Muscle layer of colon (tissue), 2 donors: ENCODE results near the gene FYTTD1.
A peak's percentile ranks its signal among the peaks of the same experiment; 100 is the strongest.

Experiments used
- H3K27ac ChIP-seq: one replicate; pipeline ENCODE4 v1.7.0; 2013; ENCODE audit warnings: low read depth, mild to moderate bottlenecking, low read length, moderate library complexity
- H3K27me3 ChIP-seq, 2 donors: one replicate each; pipeline ENCODE4 v1.7.0; 2013; ENCODE audit warnings: low read length in 2 of 2, mild to moderate bottlenecking in 2 of 2; ENCODE audit not compliant: insufficient read depth in 2 of 2, control insufficient read depth in 1 of 2
- H3K36me3 ChIP-seq: one replicate; pipeline ENCODE4 v1.7.0; 2013; ENCODE audit warnings: mild to moderate bottlenecking, low read length; ENCODE audit not compliant: insufficient read depth
- H3K4me1 ChIP-seq: one replicate; pipeline ENCODE4 v1.7.0; 2013; ENCODE audit warnings: mild to moderate bottlenecking, low read length; ENCODE audit not compliant: insufficient read depth
- H3K4me3 ChIP-seq, 2 donors: one replicate each; pipeline ENCODE4 v1.7.0; 2013; ENCODE audit warnings: low read length in 2 of 2, low read depth in 1 of 2, mild to moderate bottlenecking in 1 of 2, moderate library complexity in 1 of 2
- H3K9ac ChIP-seq: one replicate; pipeline ENCODE4 v1.7.0; 2013; ENCODE audit warnings: low read length
- H3K9me3 ChIP-seq: one replicate; pipeline ENCODE4 v1.7.0; 2013; ENCODE audit warnings: mild to moderate bottlenecking, low read length
- donor health status: abdominal sarcoma.
- donor health status: Adenocarcinoma of cecum.

The FYTTD1 gene

DNA sequence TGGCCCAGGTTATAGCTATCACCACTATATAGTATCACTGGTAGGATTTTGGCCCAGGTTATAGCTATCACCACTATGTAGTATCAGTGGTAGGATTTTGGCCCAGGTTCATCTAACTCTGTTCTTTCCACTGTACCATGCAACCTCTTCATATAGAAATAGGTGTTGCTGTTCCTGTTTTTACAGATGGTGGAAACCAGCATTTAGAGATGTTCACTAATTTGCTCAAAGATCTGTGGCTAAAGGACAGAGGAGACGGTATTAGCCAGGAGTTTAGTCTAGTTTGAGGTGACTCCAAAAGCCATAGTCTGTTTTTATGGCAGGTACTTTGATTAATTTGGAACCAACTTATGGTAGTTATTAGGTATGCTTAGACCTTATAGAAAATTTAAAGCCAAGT is 44.4 kb downstream of the FYTTD1 start:
- Histone ChIP-seq H3K9me3 (no peaks in the 10 kb centered on the region), H3K9ac (no peak overlapping the region), H3K4me3 (no peak overlapping the region), H3K27ac (no peak overlapping the region), H3K27me3 (no peaks in the 10 kb centered on the region), H3K4me1 (peaks cover 27% of the 10 kb centered on the region), H3K36me3 (no peaks in the 10 kb centered on the region)

DNA sequence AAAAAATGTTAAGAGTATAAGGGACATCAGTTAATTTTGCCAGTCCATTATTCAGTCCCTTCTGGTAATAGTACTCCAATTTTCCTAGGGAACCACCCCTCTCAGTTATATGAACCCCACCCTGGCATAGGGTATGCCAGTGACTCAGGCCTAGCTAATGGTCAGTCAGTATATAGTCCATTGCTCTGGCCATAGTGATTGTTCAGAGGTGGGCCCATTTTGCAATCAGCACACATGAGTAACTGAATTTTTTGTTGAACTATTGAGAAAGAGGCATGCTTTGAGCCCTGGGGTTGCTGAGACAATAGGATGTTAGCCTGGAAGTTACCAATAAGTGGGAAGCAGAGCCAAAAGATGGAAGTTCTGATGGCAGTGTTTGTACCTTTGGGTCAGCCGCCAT is 45.5 kb downstream of the FYTTD1 start:
- H3K4me1 ChIP-seq = peaks cover 33% of the 10 kb centered on the region
- H3K36me3 ChIP-seq = no peaks in the 10 kb centered on the region
- H3K4me3 ChIP-seq = no peak overlapping the region
- no peak overlapping the region for H3K9ac ChIP-seq
- no peak overlapping the region for H3K27ac ChIP-seq
- H3K9me3 ChIP-seq = no peaks in the 10 kb centered on the region
- H3K27me3 ChIP-seq = no peaks in the 10 kb centered on the region

DNA sequence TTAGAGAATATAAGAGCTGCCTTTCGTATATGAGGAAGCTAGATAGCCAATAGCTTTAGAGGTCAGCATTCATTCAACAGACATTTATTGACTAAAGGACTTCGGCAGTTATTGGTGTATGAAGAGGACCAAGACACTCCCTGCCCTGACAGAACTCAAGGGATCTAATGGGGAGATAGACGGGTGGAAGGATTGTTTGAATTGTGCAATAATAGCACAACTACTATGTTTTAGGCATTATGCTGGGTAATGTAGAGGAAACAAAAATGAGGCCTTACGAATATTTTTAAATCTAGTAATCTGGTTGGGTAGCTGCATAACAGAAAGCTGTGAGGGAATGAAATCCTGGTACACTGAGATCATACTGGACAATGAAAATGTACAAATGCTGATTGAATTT is 46.4 kb downstream of the FYTTD1 start:
- no peak overlapping the region for H3K27ac ChIP-seq
- H3K36me3 ChIP-seq = no peaks in the 10 kb centered on the region
- H3K27me3 ChIP-seq = no peaks in the 10 kb centered on the region
- H3K9me3 ChIP-seq = no peaks in the 10 kb centered on the region
- peaks cover 39% of the 10 kb centered on the region for H3K4me1 ChIP-seq
- no peak overlapping the region for H3K4me3 ChIP-seq
- no peak overlapping the region for H3K9ac ChIP-seq

DNA sequence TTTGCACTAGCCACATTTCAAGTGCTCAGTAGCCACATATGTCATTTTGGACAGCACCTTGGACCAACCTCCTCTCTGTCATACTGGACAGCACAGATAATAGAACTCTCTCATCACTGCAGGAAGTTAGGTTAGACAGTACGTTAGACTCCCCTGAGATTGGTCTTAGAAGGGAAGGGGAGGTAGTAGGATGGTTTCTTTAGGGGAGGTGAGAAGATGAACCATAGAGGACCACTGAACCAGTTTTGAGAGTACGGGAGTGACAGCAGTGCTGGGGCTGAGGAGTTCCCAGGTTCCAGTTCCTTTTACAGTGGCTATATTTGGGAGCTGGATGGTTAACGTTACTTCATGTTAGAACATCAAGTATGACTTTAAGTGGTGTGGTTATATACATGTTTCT is 49.2 kb downstream of the FYTTD1 start:
- Histone ChIP-seq H3K9me3 (no peaks in the 10 kb centered on the region), H3K27ac (no peak overlapping the region), H3K27me3 (no peaks in the 10 kb centered on the region), H3K4me3 (no peak overlapping the region), H3K36me3 (no peaks in the 10 kb centered on the region), H3K9ac (no peak overlapping the region), H3K4me1 (peaks cover 40% of the 10 kb centered on the region)

DNA sequence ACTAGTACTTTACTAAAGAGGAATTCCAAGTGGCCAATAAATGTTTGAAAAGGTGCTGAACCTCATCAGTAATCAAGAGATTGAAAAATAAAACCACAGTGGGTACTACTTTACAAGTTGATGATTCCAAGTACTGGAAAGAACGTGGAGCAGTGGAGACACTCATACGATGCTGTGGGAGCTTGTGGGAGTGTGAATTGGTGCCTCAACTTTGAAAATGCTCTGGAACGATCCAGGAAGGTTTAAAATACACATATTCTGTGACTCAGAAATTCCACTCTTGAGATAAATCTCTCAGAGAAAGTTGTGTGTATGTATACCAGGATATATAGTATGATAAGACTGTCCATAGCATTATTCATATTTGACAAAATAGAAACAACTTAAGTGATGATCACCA is 50.7 kb downstream of the FYTTD1 start:
- H3K27ac ChIP-seq = no peak overlapping the region

DNA sequence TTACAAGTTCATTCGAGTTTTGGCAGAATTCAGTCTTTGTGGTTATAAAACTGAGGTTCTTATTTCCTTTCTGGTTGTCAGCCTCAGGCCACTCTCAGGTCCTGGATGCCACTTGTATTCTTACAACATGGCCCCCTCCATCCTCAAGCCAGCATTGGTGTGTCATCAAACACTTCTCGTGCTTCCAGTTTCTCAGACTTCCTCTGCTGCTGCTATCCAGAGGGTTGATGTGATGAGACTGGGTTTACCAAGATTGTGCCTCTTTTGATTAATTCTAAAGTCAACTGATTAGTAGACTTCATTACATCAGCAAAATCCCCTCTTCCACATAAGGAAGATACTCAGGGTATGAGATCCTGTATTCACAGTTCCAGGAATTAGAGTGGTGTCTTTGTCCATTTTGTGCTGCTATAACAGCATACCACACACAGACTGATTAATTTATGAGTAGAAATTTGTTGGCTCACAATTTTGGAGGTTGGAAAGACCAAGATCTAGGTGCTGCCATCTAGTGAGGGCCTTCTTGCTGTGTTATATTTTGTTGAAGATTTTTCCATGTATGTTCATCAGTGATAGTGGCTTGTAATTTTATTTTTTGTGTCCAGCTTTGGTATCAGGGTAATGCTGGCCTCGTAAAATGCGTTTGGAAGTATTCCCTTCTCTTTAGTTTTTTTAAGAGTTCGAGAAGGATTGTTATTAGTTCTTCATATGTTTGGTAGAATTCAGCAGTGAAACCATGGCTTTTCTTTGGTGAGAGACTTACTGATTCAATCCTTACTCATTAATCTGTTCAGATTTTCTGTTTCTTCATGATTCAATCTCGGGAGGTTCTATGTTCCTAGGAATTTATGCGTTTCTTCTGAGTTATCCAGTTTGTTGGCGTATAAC is 52.5 kb downstream of the FYTTD1 start:
- H3K36me3 ChIP-seq = no peaks in the 10 kb centered on the region
- no peak overlapping the region for H3K27ac ChIP-seq
- peaks cover 35% of the 10 kb centered on the region for H3K4me1 ChIP-seq
- no peak overlapping the region for H3K4me3 ChIP-seq
- H3K27me3 ChIP-seq = no peaks in the 10 kb centered on the region
- no peak overlapping the region for H3K9ac ChIP-seq
- H3K9me3 ChIP-seq = no peaks in the 10 kb centered on the region

More for the DNA sequence above, 50.7 kb downstream of the FYTTD1 start:
- H3K9ac ChIP-seq = no peak overlapping the region
- H3K4me1 ChIP-seq = peaks cover 35% of the 10 kb centered on the region
- H3K4me3 ChIP-seq = no peak overlapping the region
- H3K27me3 ChIP-seq = no peaks in the 10 kb centered on the region
- no peaks in the 10 kb centered on the region for H3K36me3 ChIP-seq
- no peaks in the 10 kb centered on the region for H3K9me3 ChIP-seq

DNA sequence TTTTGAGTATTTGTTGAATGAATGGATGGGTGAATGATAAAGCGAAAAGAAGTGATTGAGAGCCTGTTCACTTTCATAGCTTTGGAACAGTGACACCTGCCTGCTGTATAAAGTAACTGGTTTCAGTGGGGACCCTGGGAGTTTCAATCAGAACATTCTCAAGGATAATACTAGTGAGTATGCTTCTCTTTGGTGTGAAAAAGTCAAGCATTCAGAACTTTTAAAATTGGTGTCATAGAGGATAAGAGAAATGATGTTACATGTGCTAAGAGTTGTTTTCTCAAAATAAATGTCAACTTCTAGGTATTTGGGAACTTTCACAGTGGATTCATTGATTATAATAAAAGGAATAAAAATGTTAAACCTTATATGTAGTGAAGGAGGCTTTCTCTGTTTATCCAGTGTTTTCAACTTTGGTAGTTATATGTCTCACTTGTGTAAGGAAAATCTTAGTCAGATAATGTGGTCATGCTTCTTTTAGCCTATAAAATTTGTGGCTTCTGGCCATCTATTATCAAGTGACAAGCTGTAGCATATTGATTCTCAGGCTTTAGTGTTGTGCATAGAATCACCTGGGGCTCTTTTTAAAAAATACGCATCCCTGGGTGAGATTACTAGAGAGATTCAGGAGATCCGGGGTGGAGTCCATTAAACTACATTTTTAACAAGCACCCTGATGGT is 53.2 kb downstream of the FYTTD1 start:
- no peak overlapping the region for H3K4me3 ChIP-seq
- no peak overlapping the region for H3K27ac ChIP-seq
- peaks cover 37% of the 10 kb centered on the region for H3K4me1 ChIP-seq
- H3K27me3 ChIP-seq = no peaks in the 10 kb centered on the region
- H3K9me3 ChIP-seq = no peaks in the 10 kb centered on the region
- no peak overlapping the region for H3K9ac ChIP-seq
- no peaks in the 10 kb centered on the region for H3K36me3 ChIP-seq

DNA sequence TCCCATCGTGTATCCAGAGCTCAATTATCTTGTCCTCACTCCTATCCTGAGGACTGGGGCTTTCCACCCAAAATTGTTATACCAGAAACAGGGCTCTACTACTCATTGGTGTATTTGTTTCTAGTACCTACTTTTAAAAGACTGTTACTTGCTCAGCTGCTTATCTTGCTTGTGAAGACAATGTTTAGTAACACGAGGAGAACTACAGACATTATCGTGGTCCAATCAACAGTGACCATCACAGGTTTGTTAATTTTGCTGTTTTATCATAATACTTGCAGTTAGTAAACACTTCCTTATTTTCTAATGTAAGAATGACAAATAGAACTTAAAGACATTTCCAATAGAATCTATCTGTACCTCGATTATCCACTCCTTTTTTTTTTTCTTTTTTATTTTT is 54.8 kb downstream of the FYTTD1 start:
- peaks cover 36% of the 10 kb centered on the region for H3K4me1 ChIP-seq
- no peak overlapping the region for H3K9ac ChIP-seq

DNA sequence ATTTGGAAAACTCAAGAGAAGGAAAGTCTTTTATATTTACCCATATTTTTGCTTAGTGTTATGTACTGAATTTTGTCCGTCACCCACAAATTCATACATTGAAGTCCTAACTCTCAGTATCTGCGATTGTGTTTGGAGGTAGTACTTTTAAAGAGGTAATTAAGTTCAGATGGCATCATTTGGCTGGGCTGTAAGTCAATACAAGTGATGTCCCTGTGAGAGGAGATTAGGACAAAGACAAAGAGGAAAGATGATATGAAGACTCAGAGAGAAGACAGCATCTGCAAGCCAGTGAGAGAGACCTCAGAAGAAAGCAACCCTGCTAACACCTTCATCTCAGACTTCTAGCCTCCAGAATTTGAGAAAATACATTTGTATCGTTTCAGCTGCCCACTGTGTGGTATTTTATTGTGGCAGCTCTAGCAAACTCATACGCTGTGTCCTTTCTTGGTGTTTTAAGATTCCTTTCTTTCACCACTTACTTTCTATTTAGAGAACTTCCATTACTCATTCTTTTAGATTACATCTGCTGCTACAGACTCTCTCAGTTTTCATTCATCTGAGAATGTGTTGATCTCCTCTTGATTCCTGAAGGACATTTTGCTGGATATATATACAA is 58.4 kb downstream of the FYTTD1 start:
- H3K9me3 ChIP-seq = no peaks in the 10 kb centered on the region
- H3K27me3 ChIP-seq = no peaks in the 10 kb centered on the region
- H3K9ac ChIP-seq = no peak overlapping the region
- no peak overlapping the region for H3K4me3 ChIP-seq
- peak overlapping the region; percentile 24 for H3K27ac ChIP-seq
- H3K36me3 ChIP-seq = no peaks in the 10 kb centered on the region
- peaks cover 24% of the 10 kb centered on the region for H3K4me1 ChIP-seq

More for the DNA sequence above, 54.8 kb downstream of the FYTTD1 start:
- Histone ChIP-seq H3K36me3 (no peaks in the 10 kb centered on the region), H3K27ac (no peak overlapping the region), H3K9me3 (no peaks in the 10 kb centered on the region), H3K27me3 (no peaks in the 10 kb centered on the region), H3K4me3 (no peak overlapping the region)

DNA sequence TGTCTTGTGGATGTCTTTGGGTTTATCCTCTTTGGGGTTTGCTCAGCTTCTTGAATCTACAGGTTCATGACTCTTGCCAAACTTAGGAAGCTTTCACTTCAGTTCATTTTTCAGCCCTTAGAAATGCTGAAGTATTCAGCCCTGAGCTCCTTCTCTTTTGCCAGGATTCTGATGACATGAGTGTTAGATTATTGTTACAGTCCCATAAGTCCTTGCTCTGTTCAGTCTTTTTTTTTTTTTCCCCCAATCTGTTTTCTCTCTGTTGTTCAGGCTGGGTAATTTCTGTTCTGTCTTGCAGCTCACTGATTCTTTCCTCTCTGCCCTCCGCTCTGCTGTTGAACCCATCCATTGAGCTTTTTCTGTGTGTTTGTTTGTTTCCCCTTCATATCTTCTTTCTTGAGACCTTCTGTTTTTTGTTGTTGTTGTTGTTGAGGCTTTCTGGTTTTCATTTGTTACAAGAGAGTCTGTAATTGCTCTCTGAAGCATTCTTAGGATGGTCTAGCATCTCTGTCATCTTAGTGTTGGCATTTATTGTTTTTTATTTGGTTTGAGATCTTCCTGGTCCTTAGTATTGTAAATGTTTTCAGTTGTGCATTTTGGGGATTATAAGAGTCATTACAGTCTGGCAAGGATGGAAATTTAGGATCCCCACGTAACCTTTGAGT is 59.8 kb downstream of the FYTTD1 start:
- Histone ChIP-seq H3K4me3 (peak overlapping the region in 1 of 2 donors; percentile 18), H3K4me1 (peaks cover 24% of the 10 kb centered on the region), H3K27me3 (no peaks in the 10 kb centered on the region), H3K9ac (peak overlapping the region; percentile 17), H3K36me3 (no peaks in the 10 kb centered on the region), H3K27ac (peak overlapping the region; percentile 27), H3K9me3 (no peaks in the 10 kb centered on the region)

DNA sequence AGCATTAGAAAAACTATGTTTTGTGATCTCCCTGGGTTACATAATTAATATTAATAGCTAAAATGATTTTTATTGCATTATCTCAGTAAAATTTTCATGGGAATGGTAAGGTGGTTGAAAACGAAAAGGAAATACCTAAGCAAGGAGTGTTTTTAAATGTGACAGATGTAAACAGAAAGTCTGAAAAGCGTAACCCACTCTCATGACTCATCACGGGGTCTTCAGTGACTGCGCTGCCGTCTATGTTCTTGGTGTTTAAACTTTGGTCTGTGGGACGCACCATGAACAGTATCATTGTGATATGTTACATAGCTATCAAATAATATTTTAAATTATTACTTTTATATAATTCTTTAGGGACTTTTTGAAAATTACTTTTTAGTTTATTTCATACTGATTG is 61.2 kb downstream of the FYTTD1 start:
- Histone ChIP-seq H3K9ac (no peak overlapping the region), H3K9me3 (no peaks in the 10 kb centered on the region), H3K36me3 (no peaks in the 10 kb centered on the region), H3K27me3 (no peaks in the 10 kb centered on the region), H3K27ac (no peak overlapping the region), H3K4me1 (peaks cover 24% of the 10 kb centered on the region), H3K4me3 (no peak overlapping the region)
